Thyroid gland (tissue), 4 donors: Measurements from ENCODE around the gene MAGEC2.

Experiments used
- POLR2A ChIP-seq, 2 donors: fragments of 450-650 bp; IDR thresholded peaks; one replicate each; pipeline ENCODE4 v1.6.1; 2017; ENCODE audit warnings: antibody characterized with exemption in 2 of 2, mild to moderate bottlenecking in 2 of 2, moderate library complexity in 1 of 2
- TF ChIP-seq, protein P1 (sequence below), 6 experiments: fragments of 200-600 bp in 3 of 6; fragments of 450-650 bp in 3 of 6; sonication (generic) in 3 of 6; IDR thresholded peaks; one replicate each; pipeline ENCODE4 v1.5.1; 2016 to 2019; ENCODE audit warnings: antibody characterized with exemption in 6 of 6, mild to moderate bottlenecking in 2 of 6, inconsistent platforms in 1 of 6, moderate library complexity in 1 of 6

DNA sequence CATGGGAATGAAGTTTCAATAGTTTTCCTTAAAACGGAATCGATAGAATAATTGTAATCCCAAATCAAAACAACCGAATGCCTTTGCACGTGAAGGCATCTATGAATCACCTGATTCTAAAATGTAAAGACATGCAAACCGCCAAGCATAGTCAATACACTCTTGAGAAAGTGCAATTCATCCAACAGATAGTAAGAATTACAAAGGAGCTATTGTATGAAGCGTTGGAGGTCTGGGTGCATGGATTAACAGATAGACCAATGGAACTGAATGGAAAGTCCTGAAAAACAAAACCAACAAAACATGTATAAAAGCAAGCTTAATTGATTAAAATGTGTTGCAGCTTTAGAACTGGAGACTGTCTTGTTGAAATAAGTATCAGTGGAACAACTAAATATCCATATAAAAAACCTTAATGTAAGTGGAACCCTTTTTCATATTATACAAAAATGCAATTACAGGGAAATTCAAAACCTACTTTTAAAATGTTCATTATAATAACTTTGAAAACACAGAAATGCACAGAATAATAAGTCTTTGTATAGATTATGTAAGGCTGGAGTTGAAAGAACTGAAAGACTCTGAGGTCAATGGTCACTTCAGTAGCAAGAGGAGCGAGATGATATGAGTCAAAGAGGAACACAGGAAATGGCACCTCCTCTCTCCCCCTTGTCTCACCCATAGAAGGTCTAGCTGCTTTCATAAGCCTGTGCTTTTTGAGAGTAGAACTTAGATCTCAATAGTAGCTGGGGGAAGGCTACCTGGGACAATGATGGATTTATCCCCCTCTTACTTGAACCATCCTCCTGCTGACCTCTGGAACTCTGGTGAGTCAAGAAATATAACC lies 20.1 kb downstream of the MAGEC2 start:
- TF ChIP-seq POLR2A (IDR thresholded peaks at IDR 0.05): no peak
- TF ChIP-seq, protein P1, sequence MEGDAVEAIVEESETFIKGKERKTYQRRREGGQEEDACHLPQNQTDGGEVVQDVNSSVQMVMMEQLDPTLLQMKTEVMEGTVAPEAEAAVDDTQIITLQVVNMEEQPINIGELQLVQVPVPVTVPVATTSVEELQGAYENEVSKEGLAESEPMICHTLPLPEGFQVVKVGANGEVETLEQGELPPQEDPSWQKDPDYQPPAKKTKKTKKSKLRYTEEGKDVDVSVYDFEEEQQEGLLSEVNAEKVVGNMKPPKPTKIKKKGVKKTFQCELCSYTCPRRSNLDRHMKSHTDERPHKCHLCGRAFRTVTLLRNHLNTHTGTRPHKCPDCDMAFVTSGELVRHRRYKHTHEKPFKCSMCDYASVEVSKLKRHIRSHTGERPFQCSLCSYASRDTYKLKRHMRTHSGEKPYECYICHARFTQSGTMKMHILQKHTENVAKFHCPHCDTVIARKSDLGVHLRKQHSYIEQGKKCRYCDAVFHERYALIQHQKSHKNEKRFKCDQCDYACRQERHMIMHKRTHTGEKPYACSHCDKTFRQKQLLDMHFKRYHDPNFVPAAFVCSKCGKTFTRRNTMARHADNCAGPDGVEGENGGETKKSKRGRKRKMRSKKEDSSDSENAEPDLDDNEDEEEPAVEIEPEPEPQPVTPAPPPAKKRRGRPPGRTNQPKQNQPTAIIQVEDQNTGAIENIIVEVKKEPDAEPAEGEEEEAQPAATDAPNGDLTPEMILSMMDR (IDR thresholded peaks at IDR 0.05): no peak
